HepG2 (cell line): ENCODE measurements around the gene TEX19. TPM values are rescaled to one million over a fixed set of nuclear protein-coding genes. Genes with fewer than 3 reads are reported as not detected.
A peak's percentile ranks its signal among the peaks of the same experiment; 100 is the strongest.

Source experiments
- KLF11 ChIP-seq: IDR thresholded peaks from 2 replicates; pipeline ENCODE4 v1.6.1; 2016; ENCODE audit warnings: missing compliant biosample characterization
- NPAS2 ChIP-seq: sonication (generic); formaldehyde crosslinking; IDR thresholded peaks from 2 replicates; pipeline ENCODE4 v1.8.0; 2022; ENCODE audit warnings: mild to moderate bottlenecking, missing genetic modification reagents, borderline replicate concordance
- RAD21 ChIP-seq: fragments of 450-650 bp; formaldehyde crosslinking; IDR thresholded peaks from 2 replicates; pipeline ENCODE4 v1.5.0; 2020; ENCODE audit warnings: mild to moderate bottlenecking
- RFX5 ChIP-seq: IDR thresholded peaks from 2 replicates; pipeline ENCODE4 v1.6.1; 2011; ENCODE audit warnings: low read depth, low read length, improper control_type of control experiment
- SP4 ChIP-seq: sonication (generic); formaldehyde crosslinking; IDR thresholded peaks from 2 replicates; pipeline ENCODE4 v1.8.1; 2023; ENCODE audit warnings: mild to moderate bottlenecking, missing genetic modification reagents
- ZBTB7A ChIP-seq: sonication (generic); formaldehyde crosslinking; IDR thresholded peaks from 2 replicates; pipeline ENCODE4 v1.8.0; 2022; ENCODE audit warnings: mild to moderate bottlenecking, missing genetic modification reagents
- ZNF232 ChIP-seq: sonication (generic); formaldehyde crosslinking; IDR thresholded peaks from 2 replicates; pipeline ENCODE4 v1.4.0; 2020; ENCODE audit warnings: missing genetic modification reagents, borderline replicate concordance
- ZNF234 ChIP-seq: sonication (generic); formaldehyde crosslinking; conservative IDR thresholded peaks from 2 replicates; pipeline ENCODE4 v1.5.1; 2020; ENCODE audit warnings: mild to moderate bottlenecking, missing genetic modification reagents
- ZNF430 ChIP-seq: sonication (generic); formaldehyde crosslinking; IDR thresholded peaks from 2 replicates; pipeline ENCODE4 v1.9.0; 2021; ENCODE audit warnings: mild to moderate bottlenecking, missing genetic modification reagents
- polyA plus RNA-seq, 8 experiments: library from polyadenylated mRNA; depleted of rRNA in 3 of 8; stranded (reverse) in 7 of 8; unstranded in 1 of 8; fragments of >200 nt; fragmentation: Illumina TruSeq in 4 of 8; extraction: Trizol in 4 of 8; gene quantifications; 2 replicates each; pipeline versions ENCODE4 v1.2.1 to v1.2.3, GENCODE V29; 2011 to 2016; ENCODE audit warnings: low read depth in 4 of 8, missing spikeins in 1 of 8, mixed read lengths in 1 of 8; ENCODE audit not compliant: insufficient read depth in 1 of 8
- total RNA-seq, 5 experiments: library from RNA; depleted of rRNA; stranded (reverse); fragments of >200 nt; fragmentation: Illumina TruSeq; extraction: Trizol; gene quantifications; 2 replicates each; pipeline ENCODE4 v1.2.3, GENCODE V29; 2016; ENCODE audit warnings: low read depth in 1 of 5
- TF ChIP-seq, protein P1 (sequence below): IDR thresholded peaks from 2 replicates; pipeline ENCODE4 v1.4.0; 2020; ENCODE audit warnings: mild to moderate bottlenecking, missing genetic modification reagents
- TF ChIP-seq, protein P2 (sequence below): sonication (generic); formaldehyde crosslinking; IDR thresholded peaks from 2 replicates; pipeline ENCODE4 v1.5.1; 2020; ENCODE audit warnings: missing genetic modification reagents, mild to moderate bottlenecking, borderline replicate concordance
- TF ChIP-seq, protein P3 (sequence below): sonication (generic); formaldehyde crosslinking; IDR thresholded peaks from 2 replicates; pipeline ENCODE4 v1.9.0; 2022; ENCODE audit warnings: missing genetic modification reagents, mild to moderate bottlenecking, borderline replicate concordance
- TF ChIP-seq, protein P4 (sequence below), 2 experiments: IDR thresholded peaks; 2 replicates each; pipeline ENCODE4 v1.6.1; 2011 to 2012; ENCODE audit warnings: low read length in 2 of 2, borderline replicate concordance in 1 of 2, low read depth in 1 of 2, mild to moderate bottlenecking in 1 of 2, moderate library complexity in 1 of 2
- TF ChIP-seq, protein P5 (sequence below): IDR thresholded peaks from 2 replicates; pipeline ENCODE4 v1.6.1; 2012; ENCODE audit warnings: inconsistent platforms
- TF ChIP-seq, protein P6 (sequence below): sonication (generic); formaldehyde crosslinking; IDR thresholded peaks from 2 replicates; pipeline ENCODE4 v1.5.0; 2020; ENCODE audit warnings: missing genetic modification reagents

The TEX19 gene
- total and polyA plus RNA-seq, 2 of the 13 experiments (the other 11 are each of a cell fraction or from before 2014, with no cell fraction given) = 1.3 to 6.0 TPM

DNA sequence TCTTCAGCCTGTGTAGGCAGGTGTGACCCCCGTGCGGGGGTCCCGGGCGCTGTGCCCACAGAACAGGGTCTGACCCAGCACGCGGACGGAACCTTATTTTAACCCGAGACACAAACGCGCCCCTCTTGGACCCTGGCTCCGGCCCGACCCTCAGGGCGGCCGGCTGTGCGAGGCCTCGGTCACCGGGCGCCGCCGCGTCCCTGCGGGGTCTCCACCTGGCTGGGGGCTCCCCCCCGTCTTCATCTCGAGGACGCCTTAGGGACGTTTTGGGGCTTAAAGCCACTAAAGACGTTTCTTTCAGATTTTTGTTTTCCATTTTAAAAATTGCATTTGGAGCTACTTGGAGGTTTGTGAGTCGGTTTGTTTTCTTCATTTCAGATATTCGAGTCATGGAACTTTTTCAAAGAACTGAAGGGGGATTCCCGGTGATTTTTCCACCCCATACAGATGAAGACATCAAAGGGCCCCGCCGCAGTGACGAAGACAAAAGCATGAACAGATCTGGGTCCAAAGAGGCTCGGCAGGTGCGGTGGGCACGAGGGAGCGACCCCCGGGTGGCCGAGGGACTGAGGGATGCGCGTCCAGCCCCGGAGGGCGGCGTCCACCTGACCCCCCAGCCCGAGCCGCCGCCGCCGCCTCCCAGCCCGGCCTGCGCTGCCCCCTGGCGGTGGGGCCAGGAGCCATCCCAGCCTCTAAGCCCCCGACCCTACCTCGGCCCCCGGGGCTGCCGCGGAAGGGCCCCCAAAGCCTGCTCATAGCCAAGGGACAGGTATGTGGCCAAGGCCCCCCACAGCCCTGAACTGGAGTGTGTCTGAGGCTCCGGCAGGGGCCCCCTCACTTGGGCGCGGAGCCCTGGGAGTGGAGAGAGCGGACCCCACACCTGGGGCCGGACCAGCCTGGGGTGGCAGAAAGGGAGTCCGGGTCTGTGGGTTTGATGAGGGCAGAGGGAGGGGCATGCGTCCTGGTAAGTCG is 37.8 kb upstream of the TEX19 start (continued):
- TF ChIP-seq, protein P1, sequence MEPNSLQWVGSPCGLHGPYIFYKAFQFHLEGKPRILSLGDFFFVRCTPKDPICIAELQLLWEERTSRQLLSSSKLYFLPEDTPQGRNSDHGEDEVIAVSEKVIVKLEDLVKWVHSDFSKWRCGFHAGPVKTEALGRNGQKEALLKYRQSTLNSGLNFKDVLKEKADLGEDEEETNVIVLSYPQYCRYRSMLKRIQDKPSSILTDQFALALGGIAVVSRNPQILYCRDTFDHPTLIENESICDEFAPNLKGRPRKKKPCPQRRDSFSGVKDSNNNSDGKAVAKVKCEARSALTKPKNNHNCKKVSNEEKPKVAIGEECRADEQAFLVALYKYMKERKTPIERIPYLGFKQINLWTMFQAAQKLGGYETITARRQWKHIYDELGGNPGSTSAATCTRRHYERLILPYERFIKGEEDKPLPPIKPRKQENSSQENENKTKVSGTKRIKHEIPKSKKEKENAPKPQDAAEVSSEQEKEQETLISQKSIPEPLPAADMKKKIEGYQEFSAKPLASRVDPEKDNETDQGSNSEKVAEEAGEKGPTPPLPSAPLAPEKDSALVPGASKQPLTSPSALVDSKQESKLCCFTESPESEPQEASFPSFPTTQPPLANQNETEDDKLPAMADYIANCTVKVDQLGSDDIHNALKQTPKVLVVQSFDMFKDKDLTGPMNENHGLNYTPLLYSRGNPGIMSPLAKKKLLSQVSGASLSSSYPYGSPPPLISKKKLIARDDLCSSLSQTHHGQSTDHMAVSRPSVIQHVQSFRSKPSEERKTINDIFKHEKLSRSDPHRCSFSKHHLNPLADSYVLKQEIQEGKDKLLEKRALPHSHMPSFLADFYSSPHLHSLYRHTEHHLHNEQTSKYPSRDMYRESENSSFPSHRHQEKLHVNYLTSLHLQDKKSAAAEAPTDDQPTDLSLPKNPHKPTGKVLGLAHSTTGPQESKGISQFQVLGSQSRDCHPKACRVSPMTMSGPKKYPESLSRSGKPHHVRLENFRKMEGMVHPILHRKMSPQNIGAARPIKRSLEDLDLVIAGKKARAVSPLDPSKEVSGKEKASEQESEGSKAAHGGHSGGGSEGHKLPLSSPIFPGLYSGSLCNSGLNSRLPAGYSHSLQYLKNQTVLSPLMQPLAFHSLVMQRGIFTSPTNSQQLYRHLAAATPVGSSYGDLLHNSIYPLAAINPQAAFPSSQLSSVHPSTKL = peak; percentile 29; the same call in 1 of the 2 replicates
- TF ChIP-seq SP4 (peak; percentile 57; the same call in 1 of the 2 replicates), KLF11 (no peak), ZNF430 (CRISPR knock-in tag) (peak; percentile 33; the same call in 1 of the 2 replicates), ZBTB7A (CRISPR knock-in tag) (peak; percentile 96), NPAS2 (CRISPR knock-in tag) (no peak), ZNF232 (no peak), RFX5 (0 out of 2 replicates have a peak, but pooled peaks have one; percentile 14), RAD21 (CRISPR knock-in tag) (peak; percentile 98), ZNF234 (CRISPR knock-in tag) (no peak)
- TF ChIP-seq, protein P2, sequence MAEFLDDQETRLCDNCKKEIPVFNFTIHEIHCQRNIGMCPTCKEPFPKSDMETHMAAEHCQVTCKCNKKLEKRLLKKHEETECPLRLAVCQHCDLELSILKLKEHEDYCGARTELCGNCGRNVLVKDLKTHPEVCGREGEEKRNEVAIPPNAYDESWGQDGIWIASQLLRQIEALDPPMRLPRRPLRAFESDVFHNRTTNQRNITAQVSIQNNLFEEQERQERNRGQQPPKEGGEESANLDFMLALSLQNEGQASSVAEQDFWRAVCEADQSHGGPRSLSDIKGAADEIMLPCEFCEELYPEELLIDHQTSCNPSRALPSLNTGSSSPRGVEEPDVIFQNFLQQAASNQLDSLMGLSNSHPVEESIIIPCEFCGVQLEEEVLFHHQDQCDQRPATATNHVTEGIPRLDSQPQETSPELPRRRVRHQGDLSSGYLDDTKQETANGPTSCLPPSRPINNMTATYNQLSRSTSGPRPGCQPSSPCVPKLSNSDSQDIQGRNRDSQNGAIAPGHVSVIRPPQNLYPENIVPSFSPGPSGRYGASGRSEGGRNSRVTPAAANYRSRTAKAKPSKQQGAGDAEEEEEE (CRISPR knock-in tag) = no peak
- TF ChIP-seq, protein P3, sequence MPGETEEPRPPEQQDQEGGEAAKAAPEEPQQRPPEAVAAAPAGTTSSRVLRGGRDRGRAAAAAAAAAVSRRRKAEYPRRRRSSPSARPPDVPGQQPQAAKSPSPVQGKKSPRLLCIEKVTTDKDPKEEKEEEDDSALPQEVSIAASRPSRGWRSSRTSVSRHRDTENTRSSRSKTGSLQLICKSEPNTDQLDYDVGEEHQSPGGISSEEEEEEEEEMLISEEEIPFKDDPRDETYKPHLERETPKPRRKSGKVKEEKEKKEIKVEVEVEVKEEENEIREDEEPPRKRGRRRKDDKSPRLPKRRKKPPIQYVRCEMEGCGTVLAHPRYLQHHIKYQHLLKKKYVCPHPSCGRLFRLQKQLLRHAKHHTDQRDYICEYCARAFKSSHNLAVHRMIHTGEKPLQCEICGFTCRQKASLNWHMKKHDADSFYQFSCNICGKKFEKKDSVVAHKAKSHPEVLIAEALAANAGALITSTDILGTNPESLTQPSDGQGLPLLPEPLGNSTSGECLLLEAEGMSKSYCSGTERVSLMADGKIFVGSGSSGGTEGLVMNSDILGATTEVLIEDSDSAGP (CRISPR knock-in tag) = peak; percentile 71; the same call in 1 of the 2 replicates
- TF ChIP-seq, protein P4, sequence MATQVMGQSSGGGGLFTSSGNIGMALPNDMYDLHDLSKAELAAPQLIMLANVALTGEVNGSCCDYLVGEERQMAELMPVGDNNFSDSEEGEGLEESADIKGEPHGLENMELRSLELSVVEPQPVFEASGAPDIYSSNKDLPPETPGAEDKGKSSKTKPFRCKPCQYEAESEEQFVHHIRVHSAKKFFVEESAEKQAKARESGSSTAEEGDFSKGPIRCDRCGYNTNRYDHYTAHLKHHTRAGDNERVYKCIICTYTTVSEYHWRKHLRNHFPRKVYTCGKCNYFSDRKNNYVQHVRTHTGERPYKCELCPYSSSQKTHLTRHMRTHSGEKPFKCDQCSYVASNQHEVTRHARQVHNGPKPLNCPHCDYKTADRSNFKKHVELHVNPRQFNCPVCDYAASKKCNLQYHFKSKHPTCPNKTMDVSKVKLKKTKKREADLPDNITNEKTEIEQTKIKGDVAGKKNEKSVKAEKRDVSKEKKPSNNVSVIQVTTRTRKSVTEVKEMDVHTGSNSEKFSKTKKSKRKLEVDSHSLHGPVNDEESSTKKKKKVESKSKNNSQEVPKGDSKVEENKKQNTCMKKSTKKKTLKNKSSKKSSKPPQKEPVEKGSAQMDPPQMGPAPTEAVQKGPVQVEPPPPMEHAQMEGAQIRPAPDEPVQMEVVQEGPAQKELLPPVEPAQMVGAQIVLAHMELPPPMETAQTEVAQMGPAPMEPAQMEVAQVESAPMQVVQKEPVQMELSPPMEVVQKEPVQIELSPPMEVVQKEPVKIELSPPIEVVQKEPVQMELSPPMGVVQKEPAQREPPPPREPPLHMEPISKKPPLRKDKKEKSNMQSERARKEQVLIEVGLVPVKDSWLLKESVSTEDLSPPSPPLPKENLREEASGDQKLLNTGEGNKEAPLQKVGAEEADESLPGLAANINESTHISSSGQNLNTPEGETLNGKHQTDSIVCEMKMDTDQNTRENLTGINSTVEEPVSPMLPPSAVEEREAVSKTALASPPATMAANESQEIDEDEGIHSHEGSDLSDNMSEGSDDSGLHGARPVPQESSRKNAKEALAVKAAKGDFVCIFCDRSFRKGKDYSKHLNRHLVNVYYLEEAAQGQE (IDR thresholded peaks at IDR 0.05; ENCODE audit: borderline replicate concordance in 1 of 2, low read depth in 1 of 2, low read length in 2 of 2) = no peak
- TF ChIP-seq, protein P5, sequence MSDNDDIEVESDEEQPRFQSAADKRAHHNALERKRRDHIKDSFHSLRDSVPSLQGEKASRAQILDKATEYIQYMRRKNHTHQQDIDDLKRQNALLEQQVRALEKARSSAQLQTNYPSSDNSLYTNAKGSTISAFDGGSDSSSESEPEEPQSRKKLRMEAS = peak; percentile 66; the same call in 1 of the 2 replicates
- TF ChIP-seq, protein P6, sequence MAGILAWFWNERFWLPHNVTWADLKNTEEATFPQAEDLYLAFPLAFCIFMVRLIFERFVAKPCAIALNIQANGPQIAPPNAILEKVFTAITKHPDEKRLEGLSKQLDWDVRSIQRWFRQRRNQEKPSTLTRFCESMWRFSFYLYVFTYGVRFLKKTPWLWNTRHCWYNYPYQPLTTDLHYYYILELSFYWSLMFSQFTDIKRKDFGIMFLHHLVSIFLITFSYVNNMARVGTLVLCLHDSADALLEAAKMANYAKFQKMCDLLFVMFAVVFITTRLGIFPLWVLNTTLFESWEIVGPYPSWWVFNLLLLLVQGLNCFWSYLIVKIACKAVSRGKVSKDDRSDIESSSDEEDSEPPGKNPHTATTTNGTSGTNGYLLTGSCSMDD = no peak
